NCI-H1436 (cell line): ENCODE data around the gene IRF2BP2.

Source experiments
- DNase-seq: peaks from one replicate; lab custom pipeline; 2025; lab: John Stamatoyannopoulos, UW

Gene IRF2BP2

GRCh38 chr1:234556245-234556943 lies 53.6 kb downstream of the IRF2BP2 start:
- DNase-seq = no peak

GRCh38 chr1:234555390-234556024 lies 54.5 kb downstream of the IRF2BP2 start:
- no peak for DNase-seq

GRCh38 chr1:234554698-234555311 lies 55.2 kb downstream of the IRF2BP2 start:
- DNase-seq = no peak
